Right atrium auricular region (tissue), 2 donors: Measurements from ENCODE around the gene DOCK4. TPM values are rescaled to one million over a fixed set of nuclear protein-coding genes. Genes with fewer than 3 reads are reported as not detected.

Experiments used
- DNase-seq: peaks from one replicate; pipeline ENCODE4 v3.0.0-alpha.2; 2019; ENCODE audit warnings: low spot score
- H3K27ac ChIP-seq, 2 donors: fragments of 200-600 bp; sonication (generic); 1 replicate in 1 of 2; 2 replicates in 1 of 2; pipeline ENCODE4 v1.5.1; 2016 to 2019
- H3K27me3 ChIP-seq, 2 donors: fragments of 200-600 bp; sonication (generic); one replicate each; pipeline versions ENCODE4 v1.5.1 to v1.6.0; 2017 to 2019
- H3K36me3 ChIP-seq: fragments of 200-600 bp; sonication (generic); one replicate; pipeline ENCODE4 v1.5.1; 2016
- H3K4me1 ChIP-seq, 2 donors: fragments of 200-600 bp; sonication (generic); one replicate each; pipeline versions ENCODE4 v1.5.1 to v1.6.0; 2017 to 2019
- H3K4me3 ChIP-seq, 2 donors: fragments of 200-600 bp; sonication (generic); 1 replicate in 1 of 2; 2 replicates in 1 of 2; pipeline ENCODE4 v1.5.1; 2017 to 2019; ENCODE audit warnings: mild to moderate bottlenecking in 1 of 2, moderate library complexity in 1 of 2
- H3K9me3 ChIP-seq, 2 donors: fragments of 200-600 bp; sonication (generic); one replicate each; pipeline ENCODE4 v1.5.1; 2019
- CTCF ChIP-seq, 2 donors: fragments of 200-600 bp; sonication (generic); IDR thresholded peaks; one replicate each; pipeline ENCODE4 v1.5.1; 2019; ENCODE audit warnings: antibody characterized with exemption in 2 of 2
- total RNA-seq, 2 donors: library from RNA; depleted of rRNA; stranded (reverse); fragments of >200 nt; gene quantifications; one replicate each; pipeline ENCODE4 v1.1.0, GENCODE V29; 2016

Gene DOCK4
- total RNA-seq, 2 donors from 2014 or later, result 12.3 to 17.8 TPM

- H3K4me1 ChIP-seq, result peaks cover 0 to 39% of the 10 kb centered on the region in 2 donors
- no peaks in the 10 kb centered on the region for H3K36me3 ChIP-seq
- peak overlapping the region; percentile 28 to 38 for H3K27ac ChIP-seq
- no peak overlapping the region for H3K4me3 ChIP-seq
- H3K9me3 ChIP-seq, result no peaks in the 10 kb centered on the region
- DNase-seq, result peak; percentile 75
- no peak for TF ChIP-seq CTCF (IDR thresholded peaks at IDR 0.05)
- H3K27me3 ChIP-seq, result no peaks in the 10 kb centered on the region
Measured at GRCh38 chr7:112162142-112162766, 43.9 kb downstream of the DOCK4 start.

- no peak for TF ChIP-seq CTCF (IDR thresholded peaks at IDR 0.05)
- Histone ChIP-seq H3K9me3 (no peaks in the 10 kb centered on the region), H3K36me3 (no peaks in the 10 kb centered on the region), H3K27ac (peak overlapping the region in 1 of 2 donors; percentile 38), H3K4me3 (no peak overlapping the region), H3K27me3 (no peaks in the 10 kb centered on the region), H3K4me1 (peaks cover 0 to 39% of the 10 kb centered on the region in 2 donors)
- no peak for DNase-seq
Measured at GRCh38 chr7:112161253-112162141, 44.7 kb downstream of the DOCK4 start.

GRCh38 chr7:112160771-112161150 lies 45.4 kb downstream of the DOCK4 start:
- H3K4me3 ChIP-seq, result no peak overlapping the region
- no peaks in the 10 kb centered on the region for H3K9me3 ChIP-seq
- TF ChIP-seq CTCF (IDR thresholded peaks at IDR 0.05), result no peak
- peaks cover 0 to 39% of the 10 kb centered on the region in 2 donors for H3K4me1 ChIP-seq
- DNase-seq, result no peak
- H3K27ac ChIP-seq, result no peak overlapping the region
- H3K27me3 ChIP-seq, result no peaks in the 10 kb centered on the region
- H3K36me3 ChIP-seq, result no peaks in the 10 kb centered on the region

- Histone ChIP-seq H3K27ac (no peak overlapping the region), H3K4me1 (peaks cover 0 to 39% of the 10 kb centered on the region in 2 donors), H3K27me3 (no peaks in the 10 kb centered on the region), H3K36me3 (no peaks in the 10 kb centered on the region), H3K9me3 (no peaks in the 10 kb centered on the region), H3K4me3 (no peak overlapping the region)
- DNase-seq, result no peak
- TF ChIP-seq CTCF (IDR thresholded peaks at IDR 0.05), result no peak
Measured at GRCh38 chr7:112160130-112160770, 45.9 kb downstream of the DOCK4 start.

- H3K9me3 ChIP-seq, result no peaks in the 10 kb centered on the region
- H3K27me3 ChIP-seq, result no peaks in the 10 kb centered on the region
- TF ChIP-seq CTCF (IDR thresholded peaks at IDR 0.05), result no peak
- no peak overlapping the region for H3K27ac ChIP-seq
- H3K4me1 ChIP-seq, result peaks cover 0 to 39% of the 10 kb centered on the region in 2 donors
- DNase-seq, result no peak
- H3K4me3 ChIP-seq, result no peak overlapping the region
- no peaks in the 10 kb centered on the region for H3K36me3 ChIP-seq
Measured at GRCh38 chr7:112159351-112159750, 46.8 kb downstream of the DOCK4 start.
